Gastrocnemius medialis (tissue), 4 donors: ENCODE results near the gene GPR143. TPM values are rescaled to one million over a fixed set of nuclear protein-coding genes. Genes with fewer than 3 reads are reported as not detected.

ENCODE experiments used
- ATAC-seq, 2 donors: fragments of 150-250 bp; one replicate each; pipeline ENCODE4 v1.9.1; 2016
- DNase-seq, 2 donors: peaks; one replicate each; pipeline ENCODE4 v3.0.0-alpha.2; 2019
- H3K27ac ChIP-seq, 4 donors: fragments of 200-600 bp; sonication (generic); 1 replicate in 1 of 4; 2 replicates in 3 of 4; pipeline ENCODE4 v1.5.1; 2016 to 2018; ENCODE audit warnings: mild to moderate bottlenecking in 2 of 4, moderate library complexity in 1 of 4
- H3K27me3 ChIP-seq, 3 donors: fragments of 200-600 bp; sonication (generic) in 2 of 3; 1 replicate in 1 of 3; 2 replicates in 2 of 3; pipeline versions ENCODE4 v1.5.1 to v1.6.0; 2016 to 2019; ENCODE audit warnings: mild to moderate bottlenecking in 1 of 3, moderate library complexity in 1 of 3
- H3K36me3 ChIP-seq, 2 donors: fragments of 200-600 bp; sonication (generic) in 1 of 2; one replicate each; pipeline ENCODE4 v1.5.1; 2017 to 2018
- H3K4me1 ChIP-seq, 2 donors: fragments of 200-600 bp; sonication (generic) in 1 of 2; one replicate each; pipeline ENCODE4 v1.5.1; 2016 to 2017; ENCODE audit warnings: mild to moderate bottlenecking in 2 of 2
- H3K4me3 ChIP-seq, 4 donors: fragments of 200-600 bp; sonication (generic) in 3 of 4; 1 replicate in 1 of 4; 2 replicates in 3 of 4; pipeline ENCODE4 v1.5.1; 2016 to 2019; ENCODE audit warnings: mild to moderate bottlenecking in 2 of 4
- H3K9me3 ChIP-seq, 3 donors: fragments of 200-600 bp; sonication (generic) in 2 of 3; 1 replicate in 1 of 3; 2 replicates in 2 of 3; pipeline ENCODE4 v1.5.1; 2016 to 2019
- CTCF ChIP-seq, 5 experiments: fragments of 450-650 bp in 3 of 5; fragments of 200-600 bp in 2 of 5; sonication (generic) in 2 of 5; IDR thresholded peaks in 4 of 5; conservative IDR thresholded peaks in 1 of 5; 1 replicate in 4 of 5; 2 replicates in 1 of 5; pipeline ENCODE4 v1.5.1; 2016 to 2019; ENCODE audit warnings: antibody characterized with exemption in 5 of 5, mild to moderate bottlenecking in 3 of 5, moderate library complexity in 3 of 5
- POLR2A ChIP-seq, 2 donors: fragments of 450-650 bp; IDR thresholded peaks; one replicate each; pipeline ENCODE4 v1.6.1; 2017; ENCODE audit warnings: antibody characterized with exemption in 2 of 2, mild to moderate bottlenecking in 2 of 2, moderate library complexity in 2 of 2
- in situ Hi-C, 4 donors: fragments of 200-750 bp; cut with MboI; loops; one replicate each; pipeline versions ENCODE4 v1.15.0 to v1.8.0; 2017; ENCODE audit warnings: low sequenced_read_pairs in 4 of 4
- intact Hi-C: fragments of 100-400 bp; cut with DNase I; formaldehyde crosslinking; loops from one replicate; pipeline ENCODE4 v1.15.1; 2023; ENCODE audit warnings: low total_unique reads
- total RNA-seq, 4 donors: library from RNA; depleted of rRNA; stranded (reverse); fragments of >200 nt; gene quantifications; one replicate each; pipeline versions ENCODE4 v1.1.0 to v1.2.3, GENCODE V29; 2016

Gene GPR143
- total RNA-seq, 4 donors from 2014 or later: not detected

DNA sequence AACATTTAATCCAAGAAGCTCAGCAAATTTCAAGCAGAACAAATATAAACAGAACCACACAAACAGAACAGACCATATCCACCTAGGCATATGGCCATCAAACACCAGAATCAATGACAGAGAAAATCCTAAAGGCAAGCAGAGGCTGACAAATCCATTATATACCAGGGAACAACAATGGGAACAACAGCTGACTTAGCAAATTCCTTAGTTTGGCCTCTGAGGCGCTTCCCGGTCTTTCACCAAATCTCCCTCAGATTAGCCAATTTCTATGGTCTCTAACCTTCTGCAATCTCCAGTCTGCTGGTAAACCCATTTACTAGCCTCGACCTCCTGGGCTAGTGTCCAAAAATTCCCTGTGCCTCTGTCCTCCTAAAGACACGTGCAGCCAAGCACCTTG lies 59.2 kb downstream of the GPR143 start:
- ATAC-seq (no peak), DNase-seq (no peak)
- TF ChIP-seq POLR2A (IDR thresholded peaks at IDR 0.05) (no peak), CTCF (IDR thresholded peaks at IDR 0.05 in 4 of 5, conservative IDR thresholded peaks at IDR 0.05 in 1 of 5) (no peak)
- H3K27me3 ChIP-seq: no peaks in the 10 kb centered on the region
- H3K36me3 ChIP-seq: peaks cover 0 to 7% of the 10 kb centered on the region in 2 donors
- H3K4me1 ChIP-seq: no peaks in the 10 kb centered on the region
- no peak overlapping the region for H3K4me3 ChIP-seq
- in situ Hi-C loops: loop anchor here (10.0 to 25.0 kb wide), 4 partner anchors 742 to 944 kb away; partner anchors contain the start of gene FAM9A (in 1 of the 4)
- H3K27ac ChIP-seq: no peak overlapping the region
- intact Hi-C loops: loop anchor here (5.0 to 10.0 kb wide), 2 partner anchors 889 to 962 kb away; no protein-coding TSS in a partner anchor
- H3K9me3 ChIP-seq: no peaks in the 10 kb centered on the region

GRCh38 chrX:9704876-9705465 lies 60.7 kb downstream of the GPR143 start:
- TF ChIP-seq POLR2A (IDR thresholded peaks at IDR 0.05) (no peak), CTCF (IDR thresholded peaks at IDR 0.05 in 4 of 5, conservative IDR thresholded peaks at IDR 0.05 in 1 of 5) (no peak)
- in situ Hi-C loops: loop anchor here (10.0 to 25.0 kb wide), 4 partner anchors 740 to 943 kb away; partner anchors contain the start of gene FAM9A (in 1 of the 4)
- intact Hi-C loops: loop anchor here (5.0 to 10.0 kb wide), 2 partner anchors 888 to 960 kb away; no protein-coding TSS in a partner anchor

DNA sequence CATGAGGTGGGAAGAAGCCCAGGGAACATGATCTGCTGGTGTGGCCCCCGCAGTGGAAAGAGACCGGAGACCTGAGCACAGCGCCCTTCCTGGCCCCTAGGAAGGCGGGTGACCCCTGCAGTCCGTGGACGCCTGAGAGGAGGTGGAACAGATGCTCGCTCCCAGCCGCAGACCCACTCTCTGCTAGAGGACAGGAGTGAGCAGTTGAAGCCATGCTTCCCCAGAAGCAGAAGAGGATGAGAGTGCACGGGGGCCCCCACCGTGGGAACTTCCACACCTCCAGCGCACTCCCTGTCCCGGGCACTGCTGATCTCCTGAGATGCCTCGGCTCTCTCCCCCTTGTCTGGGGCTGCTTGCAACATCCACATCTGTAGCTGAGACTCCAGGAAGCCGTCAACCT lies 62.2 kb downstream of the GPR143 start:
- no peaks in the 10 kb centered on the region for H3K27me3 ChIP-seq
- H3K27ac ChIP-seq: no peak overlapping the region
- intact Hi-C loops (loop anchor here (10.0 kb wide), 1 partner anchor 959 kb away; no protein-coding TSS in a partner anchor), in situ Hi-C loops (loop anchor here (10.0 to 25.0 kb wide), 4 partner anchors 739 to 941 kb away; partner anchors contain the start of gene FAM9A (in 1 of the 4))
- DNase-seq: no peak
- no peak for ATAC-seq
- H3K4me1 ChIP-seq: no peaks in the 10 kb centered on the region
- no peaks in the 10 kb centered on the region for H3K9me3 ChIP-seq
- TF ChIP-seq CTCF (IDR thresholded peaks at IDR 0.05 in 4 of 5, conservative IDR thresholded peaks at IDR 0.05 in 1 of 5) (no peak), POLR2A (IDR thresholded peaks at IDR 0.05) (no peak)
- no peak overlapping the region for H3K4me3 ChIP-seq
- no peaks in the 10 kb centered on the region for H3K36me3 ChIP-seq

More at GRCh38 chrX:9704876-9705465, 60.7 kb downstream of the GPR143 start:
- Histone ChIP-seq H3K36me3 (peaks cover 0 to 7% of the 10 kb centered on the region in 2 donors), H3K9me3 (no peaks in the 10 kb centered on the region), H3K27me3 (no peaks in the 10 kb centered on the region), H3K27ac (no peak overlapping the region), H3K4me1 (no peaks in the 10 kb centered on the region), H3K4me3 (no peak overlapping the region)
- DNase-seq (no peak), ATAC-seq (no peak)

- DNase-seq: no peak
- no peak for ATAC-seq
- Histone ChIP-seq H3K4me1 (no peaks in the 10 kb centered on the region), H3K27me3 (no peaks in the 10 kb centered on the region), H3K27ac (no peak overlapping the region), H3K4me3 (no peak overlapping the region), H3K36me3 (no peaks in the 10 kb centered on the region), H3K9me3 (no peaks in the 10 kb centered on the region)
- TF ChIP-seq CTCF (IDR thresholded peaks at IDR 0.05 in 4 of 5, conservative IDR thresholded peaks at IDR 0.05 in 1 of 5) (no peak), POLR2A (IDR thresholded peaks at IDR 0.05) (no peak)
- in situ Hi-C loops: loop anchor here (10.0 to 25.0 kb wide), 4 partner anchors 737 to 939 kb away; partner anchors contain the start of gene FAM9A (in 1 of the 4)
- intact Hi-C loops: loop anchor here (10.0 kb wide), 1 partner anchor 957 kb away; no protein-coding TSS in a partner anchor
Measured at GRCh38 chrX:9701790-9702189, 63.9 kb downstream of the GPR143 start.
